Measurements from ENCODE around the gene SEMA6D.

- no peak for TF ChIP-seq CTCF (IDR thresholded peaks at IDR 0.05)
- no peak for TF ChIP-seq POLR2A (IDR thresholded peaks at IDR 0.05)
Measured at GRCh38 chr15:47685141-47685870, 32.0 kb upstream of the SEMA6D start.
